Activated CD4-positive, alpha-beta T cell treated with anti-CD3 and anti-CD28 coated beads for 36 hours (primary cell): Measurements from ENCODE around the gene LY6G5B. TPM values are rescaled to one million over a fixed set of nuclear protein-coding genes. Genes with fewer than 3 reads are reported as not detected.

Source experiments
- ATAC-seq: fragments of 200-7000 bp; cut with Tn5 transposase; one replicate; pipeline ENCODE4 v1.10.0; 2021; ENCODE audit warnings: mild to moderate bottlenecking, moderate library complexity
- CTCF ChIA-PET: fragments of 350-600 bp; sonication (Branson Sonifier 250); formaldehyde crosslinking; loops from one replicate; lab custom pipeline; 2021; ENCODE audit warnings: antibody characterized with exemption; lab: Charles Lee
- POLR2A ChIA-PET: fragments of 350-600 bp; sonication (Branson Sonifier 250); formaldehyde crosslinking; loops from one replicate; lab custom pipeline; 2021; ENCODE audit warnings: antibody characterized with exemption, inconsistent platforms; lab: Charles Lee
- DNase-seq: peaks from one replicate; pipeline ENCODE4 v3.0.0-alpha.2; 2020
- H3K27ac Mint-ChIP-seq: one replicate; pipeline ENCODE4 v1.8.0; 2021; ENCODE audit warnings: mixed read lengths
- H3K27me3 Mint-ChIP-seq: one replicate; pipeline ENCODE4 v1.8.0; 2021; ENCODE audit warnings: mixed read lengths
- H3K36me3 Mint-ChIP-seq: one replicate; pipeline ENCODE4 v1.8.0; 2021; ENCODE audit warnings: low read depth, mixed read lengths
- H3K4me1 Mint-ChIP-seq: one replicate; pipeline ENCODE4 v1.8.0; 2021; ENCODE audit warnings: mixed read lengths
- H3K4me3 Mint-ChIP-seq: one replicate; pipeline ENCODE4 v1.8.0; 2021; ENCODE audit warnings: mild to moderate bottlenecking, moderate library complexity, mixed read lengths
- H3K9me3 Mint-ChIP-seq: one replicate; pipeline ENCODE4 v1.8.0; 2021; ENCODE audit warnings: low read depth, mixed read lengths
- intact Hi-C, 2 experiments: fragments of 100-400 bp; cut with DNase I in 1 of 2; cut with micrococcal nuclease in 1 of 2; formaldehyde crosslinking; loops; one replicate each; pipeline versions ENCODE4 v1.14.2 to v1.15.1; 2022 to 2024; cut with DNase I, micrococcal nuclease
- total RNA-seq, 2 experiments: library from RNA; stranded (reverse); gene quantifications; one replicate each; pipeline ENCODE4 v1.2.3, GENCODE V29; 2021

LY6G5B gene
- 10 to 100 TPM; 11.3 to 15.5 TPM for total RNA-seq

GRCh38 chr6:31669676-31670075, at the start of gene LY6G5B:
Gene LY6G5B (plus strand): TSS chr6:31669976. CDS start chr6:31670951, 975 bp downstream.
- Mint-ChIP-seq H3K27me3 (no peaks in the 10 kb centered on the region), H3K27ac (no peak within 1 kb of the TSS), H3K4me3 (no peak within 1 kb of the TSS), H3K9me3 (no peaks in the 10 kb centered on the region), H3K36me3 (peaks cover 69% of the 10 kb centered on the region), H3K4me1 (peaks cover 34% of the 10 kb centered on the region)
- ChIA-PET POLR2A (interaction anchor here (0.8 to 1.1 kb wide), 2 partner anchors 89 to 125 kb away, joined by 3 read pairs; no protein-coding TSS in a partner anchor), CTCF (interaction anchor here (0.7 to 0.9 kb wide), 3 partner anchors 18 to 129 kb away, joined by 3 to 6 read pairs (median 3); no protein-coding TSS in a partner anchor)
- ATAC-seq: no peak
- DNase-seq: no peak
- intact Hi-C loops: loop anchor here (5.0 to 10.0 kb wide), 5 partner anchors 153 to 1535 kb away; partner anchors contain the start of genes GTF2H4 (in 1 of the 2), HSD17B8 (in 1 of the 2), MRPS18B (in 1 of the 2) and PPP1R10 (in 1 of the 2)

GRCh38 chr6:31620586-31621319, 49.0 kb upstream of the LY6G5B start, which contains the start of gene PRRC2A:
Gene PRRC2A (plus strand): TSS chr6:31620715. CDS start chr6:31622790, 2,075 bp downstream.
- ChIA-PET CTCF (interaction anchor here (0.6 to 1.4 kb wide), 7 partner anchors 22 to 128 kb away, joined by 3 to 9 read pairs (median 3); partner anchors contain the start of genes ATP6V1G2 and DDX39B), POLR2A (interaction anchor here (0.7 to 2.8 kb wide), 9 partner anchors 18 to 242 kb away, joined by 3 to 11 read pairs (median 4); partner anchors contain the start of genes BAG6, DDX39B, GPANK1 and HSPA1B)
- no peaks in the 10 kb centered on the region for H3K27me3 Mint-ChIP-seq
- intact Hi-C loops: loop anchor here (1.0 to 2.0 kb wide), 22 partner anchors 32 to 1234 kb away; partner anchors contain the start of genes BAG6 (in 2 of the 2), NFKBIL1 (in 2 of the 2), ABHD16A (in 1 of the 2) and ATP6V1G2 (in 1 of the 2)
- ATAC-seq (peak; percentile 28), DNase-seq (peak; percentile 98)
- H3K4me3 Mint-ChIP-seq: peak within 1 kb of the TSS; percentile 95
- H3K27ac Mint-ChIP-seq: peak within 1 kb of the TSS; percentile 99
- H3K36me3 Mint-ChIP-seq: peaks cover 54% of the 10 kb centered on the region
- no peaks in the 10 kb centered on the region for H3K9me3 Mint-ChIP-seq
- H3K4me1 Mint-ChIP-seq: peaks cover 44% of the 10 kb centered on the region

- no peak for ATAC-seq
- ChIA-PET CTCF (interaction anchor here (0.7 to 1.8 kb wide), 5 partner anchors 17 to 189 kb away, joined by 3 to 8 read pairs (median 3); partner anchors contain the start of gene DDX39B), POLR2A (interaction anchor here (0.5 to 2.8 kb wide), 6 partner anchors 17 to 212 kb away, joined by 3 to 11 read pairs (median 4); partner anchors contain the start of genes BAG6 and GPANK1)
- H3K4me1 Mint-ChIP-seq: peaks cover 37% of the 10 kb centered on the region
- H3K27me3 Mint-ChIP-seq: no peaks in the 10 kb centered on the region
- no peak for DNase-seq
- intact Hi-C loops: loop anchor here (2.0 kb wide), 7 partner anchors 39 to 1233 kb away; partner anchors contain the start of genes ATP6V1G2 (in 1 of the 2), C6orf47 (in 1 of the 2), MRPS18B (in 1 of the 2) and NFKBIL1 (in 1 of the 2)
- H3K9me3 Mint-ChIP-seq: no peaks in the 10 kb centered on the region
- peak overlapping the region; percentile 99 for H3K27ac Mint-ChIP-seq
- peaks cover 61% of the 10 kb centered on the region for H3K36me3 Mint-ChIP-seq
- peak overlapping the region; percentile 95 for H3K4me3 Mint-ChIP-seq
Observed at GRCh38 chr6:31621320-31621939, 48.3 kb upstream of the LY6G5B start.

GRCh38 chr6:31621991-31622390, 47.8 kb upstream of the LY6G5B start:
- intact Hi-C loops: loop anchor here (2.0 kb wide), 7 partner anchors 39 to 1233 kb away; partner anchors contain the start of genes ATP6V1G2 (in 1 of the 2), C6orf47 (in 1 of the 2), MRPS18B (in 1 of the 2) and NFKBIL1 (in 1 of the 2)
- ATAC-seq (no peak), DNase-seq (no peak)
- Mint-ChIP-seq H3K36me3 (peaks cover 61% of the 10 kb centered on the region), H3K4me1 (peaks cover 32% of the 10 kb centered on the region), H3K9me3 (no peaks in the 10 kb centered on the region), H3K27me3 (no peaks in the 10 kb centered on the region), H3K4me3 (peak overlapping the region; percentile 95), H3K27ac (peak overlapping the region; percentile 99)
- CTCF ChIA-PET: interaction anchor here (0.7 to 1.8 kb wide), 5 partner anchors 17 to 188 kb away, joined by 3 to 8 read pairs (median 3); partner anchors contain the start of gene DDX39B
- POLR2A ChIA-PET: interaction anchor here (0.5 to 2.8 kb wide), 9 partner anchors 17 to 893 kb away, joined by 3 to 11 read pairs (median 4); partner anchors contain the start of genes BAG6, GPANK1 and MSH5

GRCh38 chr6:31622684-31623091, 47.1 kb upstream of the LY6G5B start:
- Mint-ChIP-seq H3K36me3 (peaks cover 68% of the 10 kb centered on the region), H3K9me3 (no peaks in the 10 kb centered on the region), H3K4me1 (peaks cover 31% of the 10 kb centered on the region), H3K27ac (peak overlapping the region; percentile 99), H3K27me3 (no peaks in the 10 kb centered on the region), H3K4me3 (peak overlapping the region; percentile 95)
- ChIA-PET CTCF (interaction anchor here (0.8 to 1.8 kb wide), 3 partner anchors 16 to 39 kb away, joined by 4 to 8 read pairs (median 8); no protein-coding TSS in a partner anchor), POLR2A (interaction anchor here (0.6 to 2.8 kb wide), 9 partner anchors 12 to 117 kb away, joined by 3 to 11 read pairs (median 4); partner anchors contain the start of gene MSH5)
- no peak for DNase-seq
- ATAC-seq: no peak
- intact Hi-C loops: no loop called here

GRCh38 chr6:31624070-31624469, 45.7 kb upstream of the LY6G5B start:
- DNase-seq (no peak), ATAC-seq (no peak)
- CTCF ChIA-PET: interaction anchor here (1.8 kb wide), 1 partner anchor 26 kb away, joined by 11 read pairs; no protein-coding TSS in a partner anchor
- Mint-ChIP-seq H3K4me1 (peaks cover 24% of the 10 kb centered on the region), H3K27ac (no peak overlapping the region), H3K36me3 (peaks cover 78% of the 10 kb centered on the region), H3K9me3 (no peaks in the 10 kb centered on the region), H3K4me3 (no peak overlapping the region), H3K27me3 (no peaks in the 10 kb centered on the region)
- intact Hi-C loops: no loop called here
- POLR2A ChIA-PET: interaction anchor here (0.7 kb wide), 1 partner anchor 141 kb away, joined by 3 read pairs; no protein-coding TSS in a partner anchor

- Mint-ChIP-seq H3K27ac (peak overlapping the region; percentile 59), H3K36me3 (peaks cover 87% of the 10 kb centered on the region), H3K4me3 (no peak overlapping the region), H3K9me3 (no peaks in the 10 kb centered on the region), H3K4me1 (peaks cover 11% of the 10 kb centered on the region), H3K27me3 (no peaks in the 10 kb centered on the region)
- intact Hi-C loops: no loop called here
- POLR2A ChIA-PET: interaction anchor here (0.6 to 5.1 kb wide), 5 partner anchors 9 to 68 kb away, joined by 3 to 29 read pairs (median 3); no protein-coding TSS in a partner anchor
- no peak for DNase-seq
- ATAC-seq: no peak
- CTCF ChIA-PET: interaction anchor here (0.7 to 1.4 kb wide), 2 partner anchors 28 to 164 kb away, joined by 3 to 4 read pairs; no protein-coding TSS in a partner anchor
Observed at GRCh38 chr6:31626952-31627351, 42.8 kb upstream of the LY6G5B start.

GRCh38 chr6:31627690-31628287, 42.0 kb upstream of the LY6G5B start:
- ATAC-seq (no peak), DNase-seq (no peak)
- CTCF ChIA-PET: interaction anchor here (1.4 kb wide), 2 partner anchors 12 to 163 kb away, joined by 3 read pairs; no protein-coding TSS in a partner anchor
- no peak overlapping the region for H3K4me3 Mint-ChIP-seq
- H3K4me1 Mint-ChIP-seq: peaks cover 2% of the 10 kb centered on the region
- H3K9me3 Mint-ChIP-seq: no peaks in the 10 kb centered on the region
- intact Hi-C loops: no loop called here
- no peak overlapping the region for H3K27ac Mint-ChIP-seq
- H3K36me3 Mint-ChIP-seq: peaks cover 84% of the 10 kb centered on the region
- POLR2A ChIA-PET: interaction anchor here (0.6 to 5.1 kb wide), 2 partner anchors 11 to 24 kb away, joined by 3 to 29 read pairs; no protein-coding TSS in a partner anchor
- H3K27me3 Mint-ChIP-seq: no peaks in the 10 kb centered on the region

GRCh38 chr6:31629014-31629413, 40.8 kb upstream of the LY6G5B start:
- POLR2A ChIA-PET: interaction anchor here (5.1 kb wide), 1 partner anchor 10 kb away, joined by 29 read pairs; no protein-coding TSS in a partner anchor
- Mint-ChIP-seq H3K4me1 (no peaks in the 10 kb centered on the region), H3K9me3 (no peaks in the 10 kb centered on the region), H3K27me3 (no peaks in the 10 kb centered on the region), H3K4me3 (no peak overlapping the region), H3K36me3 (peaks cover 87% of the 10 kb centered on the region), H3K27ac (no peak overlapping the region)
- DNase-seq (no peak), ATAC-seq (no peak)
- CTCF ChIA-PET: interaction anchor here (1.4 kb wide), 1 partner anchor 11 kb away, joined by 3 read pairs; no protein-coding TSS in a partner anchor
- intact Hi-C loops: no loop called here
